ENCODE measurements around the gene ELK4. TPM values are rescaled to one million over a fixed set of nuclear protein-coding genes. Genes with fewer than 3 reads are reported as not detected.

The ELK4 gene
- total RNA-seq, 1 experiment from 2014 or later, result 31.2 TPM

GRCh38 chr1:205589618-205590456 is 42.0 kb downstream of the ELK4 start:
- Histone ChIP-seq H3K18ac (ENCODE audit: insufficient read length, low read depth, low read length) (no peak overlapping the region), H3K79me2 (ENCODE audit: insufficient read depth, low read length) (no peaks in the 10 kb centered on the region), H4K20me1 (ENCODE audit: control insufficient read depth, insufficient read depth, insufficient read length) (no peaks in the 10 kb centered on the region), H2BK5ac (ENCODE audit: insufficient read length, low read length) (no peak overlapping the region), H3T11ph (ENCODE audit: low read length) (no peak overlapping the region), H2BK15ac (ENCODE audit: low read depth, low read length) (no peak overlapping the region), H4K91ac (ENCODE audit: insufficient read length, low read depth, low read length) (no peak overlapping the region), H3K56ac (ENCODE audit: insufficient read length, low read depth, low read length) (no peak overlapping the region), H3K4me2 (ENCODE audit: insufficient read depth, insufficient read length, low read length) (no peak overlapping the region), H3K9ac (ENCODE audit: extremely low read depth, insufficient read length, low read length) (no peak overlapping the region), H2BK20ac (ENCODE audit: low read depth, low read length, poor library complexity, severe bottlenecking) (no peak overlapping the region), H3K79me1 (ENCODE audit: insufficient read depth, low read depth, low read length, poor library complexity, severe bottlenecking) (no peaks in the 10 kb centered on the region), H4K5ac (ENCODE audit: insufficient read length, low read depth, low read length) (no peak overlapping the region), H3K23ac (ENCODE audit: insufficient read length, low read depth, low read length) (no peak overlapping the region), H3K9me3 (ENCODE audit: control insufficient read depth, low read depth, low read length) (no peaks in the 10 kb centered on the region), H3K4me1 (ENCODE audit: insufficient read depth, low read length) (no peaks in the 10 kb centered on the region), H3K14ac (ENCODE audit: insufficient read depth, low read length) (no peak overlapping the region), H3K27me3 (ENCODE audit: insufficient read depth, low read length) (no peaks in the 10 kb centered on the region), H2BK12ac (ENCODE audit: insufficient read length, low read depth, low read length) (no peak overlapping the region), H3K23me2 (ENCODE audit: insufficient read length, low read depth, low read length, poor library complexity, severe bottlenecking) (no peaks in the 10 kb centered on the region), H2BK120ac (ENCODE audit: low read depth, low read length, poor library complexity, severe bottlenecking) (no peak overlapping the region), H4K8ac (replicated peaks; ENCODE audit: insufficient read length, low read depth, low read length) (no peak overlapping the region), H3K4ac (ENCODE audit: low read depth, low read length) (no peak overlapping the region), H3K27ac (ENCODE audit: insufficient read length, low read depth, low read length) (no peak overlapping the region), H2AFZ (ENCODE audit: low read length) (no peak overlapping the region), H2AK5ac (ENCODE audit: insufficient read length, low read length) (no peak overlapping the region)
- H3K27ac Mint-ChIP-seq, result no peak overlapping the region
- TF ChIP-seq CTCF (conservative IDR thresholded peaks at IDR 0.05), result no peak
- H3K36me3 Mint-ChIP-seq (ENCODE audit: insufficient read depth in 1 of 3, low read depth in 3 of 3), result no peaks in the 10 kb centered on the region
- no CpG with 5 or more reads among the region's 7 CpGs for WGBS (ENCODE audit: extremely low coverage, insufficient read length, low lambda C conversion rate)
- H3K9me3 Mint-ChIP-seq, result no peaks in the 10 kb centered on the region
- no peak for DNase-seq
- H3K27me3 Mint-ChIP-seq (ENCODE audit: low read depth), result peaks cover 12% of the 10 kb centered on the region
- no peak overlapping the region for H3K4me3 Mint-ChIP-seq
- peaks cover 11 to 15% of the 10 kb centered on the region in 2 experiments for H3K4me1 Mint-ChIP-seq
